Measurements from ENCODE around the gene PKM.

Gene PKM

DNA sequence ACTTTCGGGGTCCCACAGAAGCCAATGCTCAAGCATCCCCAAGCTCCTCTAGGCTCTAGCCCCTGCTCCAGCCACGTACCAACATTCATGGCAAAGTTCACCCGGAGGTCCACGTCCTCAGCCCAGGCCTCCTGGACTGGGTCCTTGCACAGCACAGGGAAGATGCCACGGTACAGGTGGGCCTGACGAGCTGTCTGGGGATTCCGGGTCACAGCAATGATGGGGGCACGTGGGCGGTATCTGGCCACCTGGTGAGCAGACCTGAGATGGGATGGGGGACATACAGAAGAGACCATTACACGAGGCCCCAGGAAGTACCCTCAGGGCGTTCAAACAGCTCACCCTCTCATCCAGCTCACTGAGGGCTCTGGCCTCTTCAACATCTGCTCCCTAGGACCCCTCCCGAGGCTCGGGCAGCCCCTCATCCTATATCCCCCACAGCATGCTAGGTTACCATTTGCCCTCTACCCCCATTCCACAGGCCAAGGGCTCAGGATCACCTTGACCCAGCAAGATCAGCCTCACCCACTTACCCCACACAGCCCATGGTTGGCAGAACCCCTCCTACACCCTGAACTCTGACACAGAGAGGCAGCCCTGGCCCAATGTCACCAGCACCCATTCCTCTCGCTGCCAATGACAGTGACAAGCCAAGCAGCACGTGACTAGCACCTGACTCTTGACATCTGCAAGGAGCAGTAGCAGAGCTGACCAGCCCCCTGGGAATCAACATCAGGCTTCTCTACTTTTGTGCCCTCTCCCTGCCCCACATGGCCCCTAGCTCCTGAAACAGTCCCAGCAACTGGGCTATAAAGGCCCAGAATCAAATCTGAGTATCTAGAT lies 30.4 kb downstream of the PKM start:
- DNase-seq (ENCODE audit: low read depth): no peak

DNA sequence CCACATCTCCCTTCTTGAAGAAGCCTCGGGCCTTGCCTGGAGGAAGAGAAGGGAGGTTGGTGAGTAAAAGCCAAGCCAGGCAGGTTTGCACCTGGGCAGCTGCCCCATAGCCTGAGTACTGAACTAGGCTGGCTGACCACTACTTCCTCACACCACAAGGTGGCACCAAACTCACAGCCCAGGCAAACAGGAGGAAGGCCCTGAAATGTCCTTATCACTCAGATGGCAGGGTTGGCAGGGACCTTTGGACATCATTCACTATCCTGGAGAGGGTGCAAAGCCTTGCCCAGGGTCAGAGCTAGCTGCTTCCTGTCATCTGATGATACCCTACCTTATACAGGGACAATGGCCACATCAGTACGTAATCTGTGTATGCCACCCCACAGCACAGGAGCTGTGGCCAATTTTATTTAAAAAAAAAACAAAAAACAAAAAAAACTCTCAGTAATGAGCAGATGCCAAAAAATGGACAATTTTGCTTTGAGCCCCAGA lies 31.2 kb downstream of the PKM start:
- peak; percentile 40 for DNase-seq (ENCODE audit: low read depth)

DNA sequence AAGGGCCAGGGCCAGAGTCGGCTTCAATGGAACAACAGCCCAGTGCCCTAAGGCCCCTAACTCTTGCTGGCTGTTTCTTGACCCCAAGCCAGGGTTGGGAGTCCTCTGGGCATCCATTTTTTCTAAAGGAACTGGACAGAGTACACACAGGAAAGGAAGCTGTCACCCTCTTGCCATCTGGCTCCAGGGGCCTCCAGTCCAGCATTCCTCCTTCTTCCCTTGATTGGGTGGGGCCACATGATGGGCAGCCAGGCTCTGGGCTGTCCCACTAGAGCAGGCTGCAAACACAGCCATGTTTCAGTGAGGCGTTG lies 31.8 kb downstream of the PKM start:
- DNase-seq (ENCODE audit: low read depth): no peak

GRCh38 chr15:72198356-72199204 lies 32.4 kb downstream of the PKM start:
- DNase-seq (ENCODE audit: low read depth): no peak

- DNase-seq (ENCODE audit: low read depth): no peak
Measured at GRCh38 chr15:72197460-72198355, 33.3 kb downstream of the PKM start, which contains the start of gene GRAMD2A. Gene GRAMD2A, minus strand, starts transcription at chr15:72197787.

- DNase-seq (ENCODE audit: low read depth): no peak
Measured at GRCh38 chr15:72197041-72197459, 33.9 kb downstream of the PKM start.

GRCh38 chr15:72196409-72197040 lies 34.5 kb downstream of the PKM start:
- no peak for DNase-seq (ENCODE audit: low read depth)

DNA sequence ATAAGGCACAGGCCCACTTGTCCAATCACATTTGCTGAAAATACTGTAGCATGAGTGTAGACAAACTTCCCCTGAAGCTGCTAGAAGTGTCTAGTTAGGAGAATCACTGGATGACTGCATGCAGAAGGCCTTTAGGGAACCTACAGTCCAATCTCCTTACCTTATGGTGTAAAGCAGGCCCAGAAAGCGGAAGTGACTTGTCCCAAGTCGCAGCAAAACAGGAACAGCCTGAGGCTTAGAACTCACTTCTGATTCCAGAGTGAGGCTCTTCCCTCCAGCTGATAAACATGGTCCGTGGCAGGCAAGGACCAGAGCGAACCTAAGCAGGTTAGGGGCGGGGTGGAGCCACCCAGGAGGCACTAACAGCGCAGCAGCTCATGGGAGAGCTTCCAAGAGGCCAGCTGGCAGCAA lies 35.9 kb downstream of the PKM start:
- DNase-seq (ENCODE audit: low read depth): no peak

DNA sequence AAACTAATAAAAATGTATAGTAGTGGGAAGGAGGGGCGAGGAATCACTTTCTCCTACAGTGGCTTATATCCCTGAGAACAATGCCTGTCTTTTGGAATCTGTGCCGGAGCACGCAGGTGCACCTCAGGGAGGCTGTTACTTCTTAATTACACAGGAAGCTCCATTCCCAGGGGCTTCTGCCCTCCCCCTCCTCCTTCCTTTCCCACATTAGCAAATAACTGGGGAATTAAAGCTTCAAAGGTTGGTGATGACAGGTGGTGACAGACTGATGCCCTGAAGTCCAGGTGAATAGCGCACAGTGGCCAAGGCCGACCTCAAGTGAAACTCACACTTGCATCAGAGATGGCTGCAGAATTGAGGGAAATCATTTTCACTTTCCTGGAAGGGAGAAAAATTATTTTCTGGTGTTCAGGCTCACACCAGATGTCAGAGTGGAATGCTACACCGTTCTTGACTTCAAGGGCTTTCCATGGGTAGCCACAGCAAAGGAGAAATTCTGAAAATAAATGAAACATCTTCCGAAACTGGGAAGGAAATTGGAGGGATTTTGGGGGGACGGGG lies 37.1 kb downstream of the PKM start:
- DNase-seq (ENCODE audit: low read depth): no peak

GRCh38 chr15:72192416-72192815 lies 38.6 kb downstream of the PKM start:
- no peak for DNase-seq (ENCODE audit: low read depth)

- no peak for DNase-seq (ENCODE audit: low read depth)
Measured at GRCh38 chr15:72189250-72189902, 41.6 kb downstream of the PKM start.

GRCh38 chr15:72184165-72184811 lies 46.7 kb downstream of the PKM start:
- no peak for DNase-seq (ENCODE audit: low read depth)

GRCh38 chr15:72183781-72184164 lies 47.2 kb downstream of the PKM start:
- no peak for DNase-seq (ENCODE audit: low read depth)

DNA sequence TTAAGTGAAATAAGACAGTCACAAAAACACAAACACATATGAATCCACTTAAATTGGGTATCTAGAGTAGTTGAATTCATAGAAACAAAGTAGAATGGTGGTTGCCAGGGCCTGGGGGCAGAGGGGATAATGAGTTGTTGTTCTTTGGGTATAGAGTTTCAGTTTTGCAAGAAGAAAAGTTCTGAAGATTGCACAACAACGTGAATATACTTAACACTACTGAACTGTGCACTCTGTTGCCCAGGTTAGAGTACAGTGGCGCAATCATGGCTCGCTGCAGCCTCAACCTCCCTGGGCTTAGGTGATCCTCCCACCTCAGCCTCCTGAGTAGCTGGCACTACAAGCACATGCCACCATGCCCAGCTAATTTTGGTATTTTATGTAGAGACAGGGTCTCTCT lies 48.3 kb downstream of the PKM start:
- DNase-seq (ENCODE audit: low read depth): no peak

DNA sequence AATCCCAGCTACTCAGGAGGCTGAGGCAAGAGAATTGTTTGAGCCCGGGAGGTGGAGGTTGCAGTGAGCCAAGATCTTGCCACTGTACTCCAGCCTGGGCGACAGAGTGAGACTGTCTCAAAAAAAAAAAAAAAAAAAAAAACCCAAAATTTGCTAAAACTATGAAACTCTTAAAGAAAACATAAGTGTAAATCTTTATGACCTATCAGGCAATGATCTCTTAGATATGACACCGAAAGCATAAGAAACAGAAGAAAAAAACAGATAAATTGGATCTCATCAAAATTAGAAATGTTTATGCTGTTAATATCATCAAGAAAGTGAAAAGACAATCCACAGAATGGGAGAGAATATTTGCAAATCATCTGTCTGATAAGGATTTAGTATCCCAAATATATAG lies 48.7 kb downstream of the PKM start:
- DNase-seq (ENCODE audit: low read depth): no peak

GRCh38 chr15:72180761-72181324 lies 50.1 kb downstream of the PKM start:
- no peak for DNase-seq (ENCODE audit: low read depth)

DNA sequence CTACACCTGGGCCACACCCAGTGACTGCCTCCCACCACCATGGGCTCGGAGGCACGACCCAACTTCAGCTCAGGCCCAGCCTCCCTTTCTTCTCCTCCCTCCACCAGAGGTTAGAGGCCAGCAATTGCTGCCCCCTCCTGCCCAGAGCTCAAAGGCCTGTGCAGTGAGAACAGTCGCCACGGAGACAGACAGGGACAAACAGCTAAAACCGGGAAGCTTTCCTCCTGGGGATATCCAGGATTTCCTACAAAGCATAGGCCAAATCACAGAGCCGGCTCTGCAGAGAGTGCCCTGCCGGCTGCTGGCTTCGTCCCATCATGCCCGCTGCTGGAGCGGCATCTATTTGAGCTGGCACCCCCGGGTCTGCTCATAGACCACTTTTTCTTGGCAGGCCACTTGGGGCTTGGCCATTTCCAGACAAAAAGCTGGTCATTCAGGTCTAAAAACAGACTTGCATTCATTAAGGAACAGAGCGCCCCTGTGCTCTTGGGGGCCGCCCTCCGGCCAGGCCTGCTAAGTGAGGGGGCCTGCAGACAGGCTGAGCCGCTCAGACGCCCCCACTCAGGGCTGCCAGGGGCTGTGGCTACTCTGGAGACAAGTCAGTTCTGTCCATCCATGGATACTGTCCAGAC lies 50.9 kb downstream of the PKM start:
- no peak for DNase-seq (ENCODE audit: low read depth)

GRCh38 chr15:72178976-72179585 lies 51.9 kb downstream of the PKM start:
- no peak for DNase-seq (ENCODE audit: low read depth)

- DNase-seq (ENCODE audit: low read depth): no peak
Measured at GRCh38 chr15:72176743-72177142, 54.2 kb downstream of the PKM start.

Measured in stimulated activated CD8-positive, alpha-beta memory T cell treated with anti-CD3 and anti-CD28 coated beads, Interleukin-7, amount 100 ng/mL, for 24 hours (primary cell).